ENCODE data around the gene SAC3D1. TPM values are rescaled to one million over a fixed set of nuclear protein-coding genes. Genes with fewer than 3 reads are reported as not detected.

Gene SAC3D1
- total RNA-seq, 1 donor from 2014 or later = 19.3 TPM

DNA sequence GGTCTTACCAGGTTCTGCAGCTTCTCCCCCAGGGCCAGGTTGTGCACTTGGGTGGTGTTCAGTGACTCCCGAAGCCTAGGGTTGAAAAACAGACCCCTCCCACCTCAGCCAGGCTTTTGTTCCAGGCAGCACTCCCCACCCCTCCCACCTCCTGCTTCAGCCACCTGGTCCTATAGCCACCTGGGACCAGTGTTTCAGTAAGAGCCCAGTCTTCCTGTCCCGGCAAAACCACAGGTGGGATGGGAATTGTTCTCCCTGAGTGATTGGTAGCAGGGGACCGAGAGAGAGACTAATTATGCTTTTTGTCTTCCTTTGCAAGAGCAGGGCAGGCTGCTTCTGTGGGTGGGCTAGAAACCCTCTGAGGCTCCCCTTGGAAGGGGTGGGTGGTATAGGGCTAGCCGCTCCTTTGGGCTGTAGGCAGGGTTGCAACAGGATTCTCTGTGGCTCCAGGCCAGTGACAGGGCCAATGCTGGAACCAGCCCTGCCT lies 25.8 kb downstream of the SAC3D1 start:
- Mint-ChIP-seq H3K27ac (no peak overlapping the region), H3K4me3 (ENCODE audit: low read depth) (no peak overlapping the region), H3K9me3 (ENCODE audit: low read depth) (no peaks in the 10 kb centered on the region), H3K27me3 (no peaks in the 10 kb centered on the region), H3K4me1 (ENCODE audit: low read depth) (no peaks in the 10 kb centered on the region), H3K36me3 (ENCODE audit: insufficient read depth) (no peaks in the 10 kb centered on the region)
- DNase-seq (ENCODE audit: low spot score, unreplicated experiment) = no peak
- TF ChIP-seq, protein P1, sequence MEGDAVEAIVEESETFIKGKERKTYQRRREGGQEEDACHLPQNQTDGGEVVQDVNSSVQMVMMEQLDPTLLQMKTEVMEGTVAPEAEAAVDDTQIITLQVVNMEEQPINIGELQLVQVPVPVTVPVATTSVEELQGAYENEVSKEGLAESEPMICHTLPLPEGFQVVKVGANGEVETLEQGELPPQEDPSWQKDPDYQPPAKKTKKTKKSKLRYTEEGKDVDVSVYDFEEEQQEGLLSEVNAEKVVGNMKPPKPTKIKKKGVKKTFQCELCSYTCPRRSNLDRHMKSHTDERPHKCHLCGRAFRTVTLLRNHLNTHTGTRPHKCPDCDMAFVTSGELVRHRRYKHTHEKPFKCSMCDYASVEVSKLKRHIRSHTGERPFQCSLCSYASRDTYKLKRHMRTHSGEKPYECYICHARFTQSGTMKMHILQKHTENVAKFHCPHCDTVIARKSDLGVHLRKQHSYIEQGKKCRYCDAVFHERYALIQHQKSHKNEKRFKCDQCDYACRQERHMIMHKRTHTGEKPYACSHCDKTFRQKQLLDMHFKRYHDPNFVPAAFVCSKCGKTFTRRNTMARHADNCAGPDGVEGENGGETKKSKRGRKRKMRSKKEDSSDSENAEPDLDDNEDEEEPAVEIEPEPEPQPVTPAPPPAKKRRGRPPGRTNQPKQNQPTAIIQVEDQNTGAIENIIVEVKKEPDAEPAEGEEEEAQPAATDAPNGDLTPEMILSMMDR (IDR thresholded peaks at IDR 0.05; ENCODE audit: unreplicated experiment) = no peak

DNA sequence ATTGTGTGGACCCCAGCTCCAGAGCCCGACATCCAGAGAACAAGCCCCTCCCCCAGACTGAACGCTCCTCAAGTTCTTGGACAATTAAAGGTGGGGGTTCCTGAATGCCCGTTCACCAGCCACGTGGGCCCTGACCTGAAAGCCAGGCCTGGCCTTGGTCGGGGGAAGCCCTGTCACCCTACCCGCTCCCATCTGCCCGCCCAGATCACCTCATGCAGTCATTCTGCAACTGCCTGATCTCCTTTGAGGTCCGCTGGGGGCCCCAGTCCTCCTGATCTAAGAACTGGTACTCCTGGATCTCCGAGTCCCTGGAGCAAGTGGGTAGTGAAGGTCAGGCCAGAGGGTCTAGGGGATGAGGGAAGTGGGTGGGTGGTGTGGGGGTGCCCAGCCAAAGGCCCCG lies 26.4 kb downstream of the SAC3D1 start:
- Mint-ChIP-seq H3K36me3 (ENCODE audit: insufficient read depth) (no peaks in the 10 kb centered on the region), H3K4me1 (ENCODE audit: low read depth) (no peaks in the 10 kb centered on the region), H3K27me3 (no peaks in the 10 kb centered on the region), H3K27ac (no peak overlapping the region), H3K4me3 (ENCODE audit: low read depth) (no peak overlapping the region), H3K9me3 (ENCODE audit: low read depth) (no peaks in the 10 kb centered on the region)
- TF ChIP-seq, protein P1 (IDR thresholded peaks at IDR 0.05; ENCODE audit: unreplicated experiment) = no peak
- DNase-seq (ENCODE audit: low spot score, unreplicated experiment) = no peak

DNA sequence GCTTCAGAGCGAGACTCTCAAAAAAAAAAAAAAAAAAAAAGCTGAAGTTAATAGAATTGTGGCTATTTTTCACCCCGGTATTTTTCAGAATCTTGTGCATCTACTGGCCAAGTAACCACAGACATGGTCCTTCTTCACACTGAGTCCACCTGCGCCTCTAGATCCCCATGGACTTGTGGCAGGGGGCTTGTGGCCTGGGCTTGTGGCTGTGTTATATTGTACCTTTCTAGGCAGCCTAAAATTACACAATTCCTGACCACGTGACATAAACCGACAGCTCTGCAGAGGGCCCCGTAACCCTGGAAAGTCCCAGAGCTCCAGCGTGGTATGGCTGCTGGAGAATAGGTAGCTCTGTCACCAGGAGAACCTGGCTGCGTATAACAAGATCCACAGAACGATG lies 28.2 kb downstream of the SAC3D1 start:
- H3K27ac Mint-ChIP-seq = no peak overlapping the region
- DNase-seq (ENCODE audit: low spot score, unreplicated experiment) = no peak
- H3K9me3 Mint-ChIP-seq (ENCODE audit: low read depth) = no peaks in the 10 kb centered on the region
- H3K4me1 Mint-ChIP-seq (ENCODE audit: low read depth) = no peaks in the 10 kb centered on the region
- TF ChIP-seq, protein P1 (IDR thresholded peaks at IDR 0.05; ENCODE audit: unreplicated experiment) = no peak
- no peak overlapping the region for H3K4me3 Mint-ChIP-seq (ENCODE audit: low read depth)
- no peaks in the 10 kb centered on the region for H3K36me3 Mint-ChIP-seq (ENCODE audit: insufficient read depth)
- no peaks in the 10 kb centered on the region for H3K27me3 Mint-ChIP-seq

DNA sequence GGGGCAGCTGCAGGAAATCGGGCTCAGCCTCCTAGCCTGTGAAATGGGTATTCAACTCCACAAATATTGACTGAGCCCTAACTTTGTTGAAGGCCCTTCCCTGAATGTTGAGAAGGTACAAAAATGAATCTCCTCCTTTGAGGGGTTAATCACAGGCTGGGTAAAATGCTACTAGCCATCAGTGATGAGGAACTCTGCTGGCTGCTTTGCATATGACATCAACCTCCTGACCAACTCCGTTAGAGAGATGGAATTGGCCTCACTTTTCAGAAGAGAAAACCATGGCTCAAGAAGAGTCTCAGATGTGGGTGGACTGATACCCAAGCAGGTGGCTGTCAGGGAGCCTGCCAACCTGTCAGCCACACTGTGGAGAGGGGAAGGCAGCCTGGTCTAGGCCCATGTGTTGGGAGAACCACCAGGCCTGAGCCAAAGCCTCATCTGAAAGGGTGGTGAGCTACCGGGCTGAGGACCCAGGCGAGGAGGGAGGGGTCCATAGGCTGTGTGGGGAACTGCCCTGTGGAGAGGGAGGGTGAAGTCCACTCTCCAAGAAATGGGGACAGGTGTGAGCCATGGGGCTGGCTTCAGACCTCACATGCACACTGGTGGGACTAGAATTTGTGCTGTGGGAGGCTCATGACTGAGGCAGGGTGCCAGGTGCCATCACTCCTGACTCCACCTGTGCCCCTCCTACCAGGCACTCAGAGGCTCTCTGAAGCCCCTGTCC lies 31.1 kb downstream of the SAC3D1 start:
- H3K9me3 Mint-ChIP-seq (ENCODE audit: low read depth) = no peaks in the 10 kb centered on the region
- no peaks in the 10 kb centered on the region for H3K4me1 Mint-ChIP-seq (ENCODE audit: low read depth)
- H3K27ac Mint-ChIP-seq = no peak overlapping the region
- no peak for DNase-seq (ENCODE audit: low spot score, unreplicated experiment)
- no peaks in the 10 kb centered on the region for H3K27me3 Mint-ChIP-seq
- H3K4me3 Mint-ChIP-seq (ENCODE audit: low read depth) = no peak overlapping the region
- H3K36me3 Mint-ChIP-seq (ENCODE audit: insufficient read depth) = no peaks in the 10 kb centered on the region
- TF ChIP-seq, protein P1 (IDR thresholded peaks at IDR 0.05; ENCODE audit: unreplicated experiment) = no peak

DNA sequence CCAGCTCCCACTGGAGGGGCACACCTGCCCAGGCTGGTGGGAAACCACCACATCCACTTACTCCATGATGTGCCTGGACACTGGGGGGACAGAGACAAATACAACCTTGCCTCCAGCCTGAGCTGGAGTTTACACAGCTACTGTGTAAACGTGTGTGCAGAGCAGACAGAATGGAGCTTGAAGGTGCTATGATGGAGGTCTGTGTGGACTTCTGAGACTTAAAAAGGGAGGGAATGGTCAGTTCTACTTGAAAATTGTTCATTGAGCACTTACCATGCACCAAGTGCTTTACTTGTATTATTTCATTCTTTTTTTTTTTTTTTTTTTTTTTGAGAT lies 31.6 kb downstream of the SAC3D1 start:
- H3K4me1 Mint-ChIP-seq (ENCODE audit: low read depth) = no peaks in the 10 kb centered on the region
- H3K36me3 Mint-ChIP-seq (ENCODE audit: insufficient read depth) = no peaks in the 10 kb centered on the region
- H3K27ac Mint-ChIP-seq = no peak overlapping the region
- no peak for DNase-seq (ENCODE audit: low spot score, unreplicated experiment)
- no peaks in the 10 kb centered on the region for H3K9me3 Mint-ChIP-seq (ENCODE audit: low read depth)
- TF ChIP-seq, protein P1 (IDR thresholded peaks at IDR 0.05; ENCODE audit: unreplicated experiment) = no peak
- H3K27me3 Mint-ChIP-seq = no peaks in the 10 kb centered on the region
- no peak overlapping the region for H3K4me3 Mint-ChIP-seq (ENCODE audit: low read depth)

Data from progenitor cell of endocrine pancreas (in vitro differentiated cells).